ENCODE measurements around the gene GRID2. TPM values are rescaled to one million over a fixed set of nuclear protein-coding genes. Genes with fewer than 3 reads are reported as not detected.
A peak's percentile ranks its signal among the peaks of the same experiment; 100 is the strongest.

GRID2 gene
- total RNA-seq, 1 donor from 2014 or later = 11.6 TPM

DNA sequence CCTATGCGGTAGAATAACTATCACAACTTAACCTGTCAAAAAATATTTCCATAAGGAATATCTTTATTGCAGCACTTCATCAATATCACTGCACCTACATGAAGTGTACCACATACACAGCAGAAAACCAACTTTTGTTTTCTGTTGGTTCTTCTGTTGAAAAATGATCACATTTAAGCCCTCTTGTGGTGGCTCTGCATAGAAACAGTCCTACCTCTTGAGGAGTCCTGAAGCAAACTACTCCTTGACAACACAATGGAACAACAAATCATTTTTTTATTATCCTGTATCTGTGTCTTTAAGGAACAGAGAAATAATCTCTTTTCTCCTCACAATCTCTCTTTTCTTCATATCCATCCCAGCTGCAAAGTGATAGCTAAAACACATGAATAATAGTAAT lies 1484.9 kb downstream of the GRID2 start:
- Mint-ChIP-seq H3K36me3 (ENCODE audit: low read depth, unreplicated experiment) (no peaks in the 10 kb centered on the region), H3K27ac (ENCODE audit: unreplicated experiment) (no peak overlapping the region), H3K9me3 (ENCODE audit: unreplicated experiment) (no peaks in the 10 kb centered on the region), H3K4me3 (ENCODE audit: unreplicated experiment) (no peak overlapping the region), H3K4me1 (ENCODE audit: unreplicated experiment) (no peaks in the 10 kb centered on the region), H3K27me3 (ENCODE audit: unreplicated experiment) (no peaks in the 10 kb centered on the region)
- TF ChIP-seq, protein P1, sequence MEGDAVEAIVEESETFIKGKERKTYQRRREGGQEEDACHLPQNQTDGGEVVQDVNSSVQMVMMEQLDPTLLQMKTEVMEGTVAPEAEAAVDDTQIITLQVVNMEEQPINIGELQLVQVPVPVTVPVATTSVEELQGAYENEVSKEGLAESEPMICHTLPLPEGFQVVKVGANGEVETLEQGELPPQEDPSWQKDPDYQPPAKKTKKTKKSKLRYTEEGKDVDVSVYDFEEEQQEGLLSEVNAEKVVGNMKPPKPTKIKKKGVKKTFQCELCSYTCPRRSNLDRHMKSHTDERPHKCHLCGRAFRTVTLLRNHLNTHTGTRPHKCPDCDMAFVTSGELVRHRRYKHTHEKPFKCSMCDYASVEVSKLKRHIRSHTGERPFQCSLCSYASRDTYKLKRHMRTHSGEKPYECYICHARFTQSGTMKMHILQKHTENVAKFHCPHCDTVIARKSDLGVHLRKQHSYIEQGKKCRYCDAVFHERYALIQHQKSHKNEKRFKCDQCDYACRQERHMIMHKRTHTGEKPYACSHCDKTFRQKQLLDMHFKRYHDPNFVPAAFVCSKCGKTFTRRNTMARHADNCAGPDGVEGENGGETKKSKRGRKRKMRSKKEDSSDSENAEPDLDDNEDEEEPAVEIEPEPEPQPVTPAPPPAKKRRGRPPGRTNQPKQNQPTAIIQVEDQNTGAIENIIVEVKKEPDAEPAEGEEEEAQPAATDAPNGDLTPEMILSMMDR (IDR thresholded peaks at IDR 0.05; ENCODE audit: unreplicated experiment) = peak; percentile 64
- peak; percentile 13 for DNase-seq (ENCODE audit: low spot score)

DNA sequence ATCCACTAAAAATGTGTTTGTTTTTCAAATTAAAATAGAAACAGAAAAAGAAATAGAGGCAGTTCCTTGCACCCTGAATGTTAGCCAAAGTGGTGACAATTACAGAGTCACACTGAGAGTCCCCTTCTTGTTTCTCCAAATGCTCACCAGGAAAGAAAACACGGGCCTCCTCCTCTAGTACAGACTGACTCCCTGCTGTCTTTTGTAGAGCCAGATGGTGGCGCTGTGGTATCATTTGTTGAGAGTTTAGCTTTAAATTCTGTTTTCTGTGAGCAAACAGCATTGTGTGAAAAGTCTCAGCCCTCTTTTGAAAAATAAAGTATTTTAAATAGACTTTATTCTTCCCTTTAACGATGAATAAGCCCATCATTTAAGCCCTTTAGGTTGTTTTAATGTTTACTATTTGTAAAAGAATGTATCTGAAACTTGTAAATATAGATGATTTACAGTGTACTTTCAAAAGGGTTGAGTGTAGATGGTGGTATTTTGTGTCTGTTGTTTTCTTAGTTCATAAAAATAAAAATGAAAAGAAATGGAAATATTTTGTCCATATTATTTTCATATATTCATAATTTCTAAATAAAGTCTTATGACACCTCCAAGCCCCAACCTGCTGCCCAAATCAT lies 1487.9 kb downstream of the GRID2 start:
- peaks cover 2% of the 10 kb centered on the region for H3K27me3 Mint-ChIP-seq (ENCODE audit: unreplicated experiment)
- no peak overlapping the region for H3K27ac Mint-ChIP-seq (ENCODE audit: unreplicated experiment)

DNA sequence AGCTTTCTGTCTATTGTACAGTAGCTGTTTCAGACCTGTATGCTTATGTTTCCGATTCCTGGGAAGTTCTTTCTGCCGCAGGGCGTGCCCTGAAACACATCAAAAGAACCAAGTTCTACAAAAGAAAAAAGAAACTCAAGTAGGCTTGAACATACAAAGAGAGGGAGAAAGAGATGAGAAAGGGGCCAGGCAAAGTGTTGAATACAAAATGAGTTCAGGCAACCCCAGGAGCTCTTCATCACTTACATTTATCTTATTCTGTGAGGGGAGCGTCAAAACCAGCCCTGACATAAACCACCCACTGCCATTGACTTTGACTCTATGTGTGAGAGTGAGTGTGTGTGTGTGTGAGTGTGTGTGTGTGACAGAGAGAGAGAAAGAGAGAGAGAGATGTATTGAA lies 1498.3 kb downstream of the GRID2 start:
- Mint-ChIP-seq H3K27ac (ENCODE audit: unreplicated experiment) (no peak overlapping the region), H3K36me3 (ENCODE audit: low read depth, unreplicated experiment) (no peaks in the 10 kb centered on the region), H3K4me1 (ENCODE audit: unreplicated experiment) (no peaks in the 10 kb centered on the region), H3K4me3 (ENCODE audit: unreplicated experiment) (no peak overlapping the region), H3K27me3 (ENCODE audit: unreplicated experiment) (no peaks in the 10 kb centered on the region), H3K9me3 (ENCODE audit: unreplicated experiment) (no peaks in the 10 kb centered on the region)
- DNase-seq (ENCODE audit: low spot score) = no peak
- TF ChIP-seq, protein P1 (IDR thresholded peaks at IDR 0.05; ENCODE audit: unreplicated experiment) = no peak

More for the DNA sequence above, 1487.9 kb downstream of the GRID2 start:
- Mint-ChIP-seq H3K4me1 (ENCODE audit: unreplicated experiment) (no peaks in the 10 kb centered on the region), H3K4me3 (ENCODE audit: unreplicated experiment) (no peak overlapping the region), H3K9me3 (ENCODE audit: unreplicated experiment) (no peaks in the 10 kb centered on the region), H3K36me3 (ENCODE audit: low read depth, unreplicated experiment) (no peaks in the 10 kb centered on the region)
- peak; percentile 69 for DNase-seq (ENCODE audit: low spot score)
- TF ChIP-seq, protein P1 (IDR thresholded peaks at IDR 0.05; ENCODE audit: unreplicated experiment) = peak; percentile 92

DNA sequence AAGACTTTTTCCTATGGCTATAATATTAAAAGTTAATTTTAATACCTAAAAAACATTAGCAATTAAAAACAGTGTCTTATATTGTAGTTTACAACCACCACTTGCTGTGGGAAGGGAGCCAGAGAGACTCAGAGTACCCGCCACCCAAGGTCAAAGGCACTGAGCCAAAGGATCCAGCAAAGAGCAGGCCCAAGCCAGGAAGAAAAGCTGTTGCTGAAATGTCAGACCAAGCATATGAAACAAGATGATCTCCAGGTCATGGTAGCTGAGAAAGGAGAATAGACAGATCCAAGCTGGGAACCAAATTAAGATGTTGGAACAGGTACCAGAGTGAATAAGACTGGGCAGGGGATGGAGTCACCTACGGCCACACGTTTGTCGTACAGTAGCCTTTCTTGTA lies 1506.0 kb downstream of the GRID2 start:
- no peak for DNase-seq (ENCODE audit: low spot score)
- Mint-ChIP-seq H3K9me3 (ENCODE audit: unreplicated experiment) (no peaks in the 10 kb centered on the region), H3K4me1 (ENCODE audit: unreplicated experiment) (peaks cover 5% of the 10 kb centered on the region), H3K27me3 (ENCODE audit: unreplicated experiment) (no peaks in the 10 kb centered on the region), H3K4me3 (ENCODE audit: unreplicated experiment) (no peak overlapping the region), H3K36me3 (ENCODE audit: low read depth, unreplicated experiment) (no peaks in the 10 kb centered on the region), H3K27ac (ENCODE audit: unreplicated experiment) (no peak overlapping the region)
- TF ChIP-seq, protein P1 (IDR thresholded peaks at IDR 0.05; ENCODE audit: unreplicated experiment) = no peak

DNA sequence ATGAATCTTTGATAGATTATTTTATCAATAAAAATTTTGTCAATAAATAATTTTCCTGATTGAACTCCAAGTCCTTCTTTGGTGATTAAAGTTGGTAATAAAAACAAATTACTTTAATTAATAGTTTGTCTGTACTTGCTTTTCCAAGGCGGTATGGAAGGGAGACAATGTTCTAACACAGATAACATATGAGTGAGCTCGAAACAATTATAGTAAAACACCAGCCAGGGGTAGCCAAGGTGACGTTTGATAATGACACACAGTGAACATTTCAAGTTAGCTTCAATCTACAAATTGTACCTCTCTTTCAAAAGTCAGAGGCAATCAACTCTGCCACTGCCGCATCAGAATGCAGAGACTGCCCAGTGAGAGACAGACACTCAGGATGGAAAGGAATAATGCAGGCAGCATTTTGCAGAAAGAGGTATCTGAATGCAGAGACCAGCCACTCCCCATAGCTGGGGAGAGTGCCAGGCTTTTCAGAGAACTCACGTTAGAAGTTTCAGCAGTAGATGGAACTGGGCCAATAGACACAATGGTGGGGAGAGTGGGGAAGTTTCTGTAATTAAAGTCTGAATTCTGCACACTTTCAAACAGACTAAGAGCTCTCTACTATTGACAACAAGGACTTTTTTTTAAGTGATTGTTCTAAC lies 1506.7 kb downstream of the GRID2 start:
- H3K9me3 Mint-ChIP-seq (ENCODE audit: unreplicated experiment) = no peaks in the 10 kb centered on the region
- TF ChIP-seq, protein P1 (IDR thresholded peaks at IDR 0.05; ENCODE audit: unreplicated experiment) = no peak
- peaks cover 5% of the 10 kb centered on the region for H3K4me1 Mint-ChIP-seq (ENCODE audit: unreplicated experiment)
- H3K27ac Mint-ChIP-seq (ENCODE audit: unreplicated experiment) = no peak overlapping the region
- no peaks in the 10 kb centered on the region for H3K27me3 Mint-ChIP-seq (ENCODE audit: unreplicated experiment)
- no peak for DNase-seq (ENCODE audit: low spot score)
- no peaks in the 10 kb centered on the region for H3K36me3 Mint-ChIP-seq (ENCODE audit: low read depth, unreplicated experiment)
- H3K4me3 Mint-ChIP-seq (ENCODE audit: unreplicated experiment) = no peak overlapping the region
